B cell (primary cell): ENCODE results near the gene TSC22D2.

ENCODE experiments used
- EZH2 ChIP-seq: IDR thresholded peaks from 2 replicates; pipeline ENCODE4 v1.6.1; 2012; ENCODE audit warnings: borderline replicate concordance, low read depth, mild to moderate bottlenecking, moderate library complexity, low read length; ENCODE audit not compliant: insufficient read depth, poor library complexity, severe bottlenecking
- TF ChIP-seq, protein P1 (sequence below): fragments of 200-600 bp; IDR thresholded peaks from one replicate; pipeline ENCODE4 v1.8.0; 2022; ENCODE audit warnings: antibody characterized with exemption, mild to moderate bottlenecking

DNA sequence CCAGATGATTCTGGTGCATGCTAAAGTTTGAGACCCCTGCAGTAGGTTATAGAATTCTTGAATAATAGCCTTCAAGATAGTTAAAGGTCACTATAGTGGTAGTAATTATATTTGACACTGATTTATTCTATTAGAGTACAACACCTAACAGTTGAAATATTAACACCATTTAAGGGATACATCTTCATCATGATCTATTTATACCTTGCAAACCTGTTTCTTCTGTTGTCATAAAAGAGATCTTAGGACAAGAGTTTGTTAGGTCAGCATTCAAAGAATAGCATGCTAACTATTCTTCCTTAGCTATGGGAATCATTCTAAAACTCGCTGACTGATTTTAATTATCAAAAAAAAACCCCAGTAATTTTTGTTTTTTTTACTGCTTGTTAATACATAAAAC lies 46.5 kb downstream of the TSC22D2 start:
- TF ChIP-seq, protein P1, sequence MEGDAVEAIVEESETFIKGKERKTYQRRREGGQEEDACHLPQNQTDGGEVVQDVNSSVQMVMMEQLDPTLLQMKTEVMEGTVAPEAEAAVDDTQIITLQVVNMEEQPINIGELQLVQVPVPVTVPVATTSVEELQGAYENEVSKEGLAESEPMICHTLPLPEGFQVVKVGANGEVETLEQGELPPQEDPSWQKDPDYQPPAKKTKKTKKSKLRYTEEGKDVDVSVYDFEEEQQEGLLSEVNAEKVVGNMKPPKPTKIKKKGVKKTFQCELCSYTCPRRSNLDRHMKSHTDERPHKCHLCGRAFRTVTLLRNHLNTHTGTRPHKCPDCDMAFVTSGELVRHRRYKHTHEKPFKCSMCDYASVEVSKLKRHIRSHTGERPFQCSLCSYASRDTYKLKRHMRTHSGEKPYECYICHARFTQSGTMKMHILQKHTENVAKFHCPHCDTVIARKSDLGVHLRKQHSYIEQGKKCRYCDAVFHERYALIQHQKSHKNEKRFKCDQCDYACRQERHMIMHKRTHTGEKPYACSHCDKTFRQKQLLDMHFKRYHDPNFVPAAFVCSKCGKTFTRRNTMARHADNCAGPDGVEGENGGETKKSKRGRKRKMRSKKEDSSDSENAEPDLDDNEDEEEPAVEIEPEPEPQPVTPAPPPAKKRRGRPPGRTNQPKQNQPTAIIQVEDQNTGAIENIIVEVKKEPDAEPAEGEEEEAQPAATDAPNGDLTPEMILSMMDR, result no peak
- no peak for TF ChIP-seq EZH2
